SHP77 (cell line): ENCODE data around the gene ADRA1B.
A peak's percentile ranks its signal among the peaks of the same experiment; 100 is the strongest.

Experiments
- DNase-seq, 2 experiments: peaks; one replicate each; lab custom pipeline; 2025; lab: John Stamatoyannopoulos, UW

The ADRA1B gene

DNA sequence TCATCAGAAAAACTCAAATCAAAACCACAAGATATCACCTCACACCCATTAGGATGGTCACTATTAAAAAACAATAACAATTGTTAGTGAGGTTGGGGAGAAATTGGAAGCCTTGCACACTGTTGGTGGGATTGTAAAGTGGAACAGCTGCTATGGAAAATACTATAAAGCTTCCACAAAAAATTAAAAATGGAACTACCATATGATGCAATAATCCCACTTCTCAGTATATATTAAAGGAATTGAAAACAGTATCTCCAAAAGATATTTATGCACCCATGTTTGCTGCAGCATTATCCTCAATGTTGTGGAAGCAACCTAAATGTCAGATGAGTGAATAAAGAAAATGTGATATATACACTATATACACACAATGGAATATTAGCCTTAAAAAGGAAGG, 14.5 kb upstream of the ADRA1B start:
- DNase-seq, result no peak

- DNase-seq, result peak in 1 of 2 experiments; percentile 17
Measured at GRCh38 chr5:159902444-159903121, 13.7 kb upstream of the ADRA1B start.

DNA sequence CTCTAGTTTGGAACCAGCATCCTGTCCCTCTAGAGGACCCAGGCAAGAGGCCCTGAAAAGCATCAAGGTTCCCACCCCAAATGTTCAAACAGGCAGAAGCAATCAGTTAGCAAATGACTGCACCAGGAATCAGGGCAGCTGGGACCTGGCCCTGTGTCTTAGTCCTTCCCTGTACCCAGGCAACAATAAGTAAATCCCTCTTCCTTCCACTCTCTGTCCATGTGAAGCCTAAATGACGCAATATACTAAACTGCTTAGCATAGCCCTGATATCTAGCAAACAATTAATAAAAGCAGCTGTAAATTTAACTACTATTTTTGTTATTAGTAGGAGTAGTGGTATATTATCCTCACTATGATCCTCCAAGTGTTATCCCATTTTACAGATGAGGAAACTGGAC, 13.2 kb upstream of the ADRA1B start:
- DNase-seq, result no peak

- DNase-seq, result no peak
Measured at GRCh38 chr5:159904874-159905273, 11.4 kb upstream of the ADRA1B start.

DNA sequence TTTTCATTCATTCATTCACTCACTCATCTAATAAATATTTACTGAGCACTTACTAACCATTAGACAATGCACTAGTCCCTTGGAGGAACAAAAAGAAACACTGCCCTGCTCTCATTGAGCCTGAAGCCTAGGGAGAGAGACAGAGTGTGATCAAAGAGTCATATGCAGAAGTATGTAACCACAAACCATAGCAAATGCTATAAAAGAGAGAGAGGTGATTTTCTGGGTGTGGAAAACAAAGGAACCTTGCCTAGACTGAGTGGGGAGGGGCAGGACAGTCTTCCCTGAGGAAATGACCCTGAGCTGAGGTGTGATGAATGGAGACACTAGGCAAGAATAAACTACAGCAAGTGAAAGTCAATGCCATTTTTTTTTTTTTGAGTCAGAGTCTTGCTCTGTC, 10.8 kb upstream of the ADRA1B start:
- DNase-seq, result no peak

GRCh38 chr5:159906463-159906862, 9.8 kb upstream of the ADRA1B start:
- DNase-seq, result no peak

- no peak for DNase-seq
Measured at GRCh38 chr5:159906943-159907342, 9.3 kb upstream of the ADRA1B start.

- no peak for DNase-seq
Measured at GRCh38 chr5:159907689-159908590, 8.3 kb upstream of the ADRA1B start.

DNA sequence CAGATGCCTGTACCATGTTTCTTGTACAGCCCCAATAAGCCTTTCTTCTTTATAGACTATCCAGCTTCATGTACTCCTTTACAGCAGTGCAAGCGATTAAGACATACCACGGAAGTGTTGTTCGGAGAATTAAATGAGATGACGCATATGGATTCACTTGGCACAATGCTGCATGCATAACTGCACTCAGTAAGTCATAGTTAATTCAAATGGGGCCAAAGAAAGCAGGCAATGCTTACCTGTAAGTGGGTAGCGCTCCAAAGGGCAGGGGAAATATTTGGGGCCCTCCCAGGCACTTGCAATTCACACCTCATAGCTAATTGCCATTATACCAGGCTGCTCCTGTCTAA, 7.7 kb upstream of the ADRA1B start:
- DNase-seq, result no peak

- no peak for DNase-seq
Measured at GRCh38 chr5:159909126-159909525, 7.2 kb upstream of the ADRA1B start.

- DNase-seq, result no peak
Measured at GRCh38 chr5:159910207-159910842, 6.0 kb upstream of the ADRA1B start.

DNA sequence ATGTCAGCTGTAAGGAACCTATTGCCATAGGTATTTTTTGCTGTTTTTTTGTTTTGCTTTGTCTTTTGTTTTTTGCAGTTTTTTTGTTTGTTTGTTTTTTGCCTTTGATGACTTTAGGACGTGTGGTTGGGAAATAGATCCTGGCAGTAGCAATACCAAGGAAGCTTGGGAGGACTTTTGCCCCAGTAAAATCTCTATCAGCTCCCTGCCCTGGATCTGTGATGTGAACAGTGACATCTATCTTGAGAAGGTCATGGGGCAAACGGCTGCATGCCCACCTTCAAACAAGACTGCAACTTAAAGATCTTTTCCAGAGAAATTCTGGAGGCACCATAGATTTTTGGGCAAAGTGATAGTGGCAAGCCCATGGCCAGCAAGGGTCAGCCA, 5.4 kb upstream of the ADRA1B start:
- DNase-seq, result no peak

GRCh38 chr5:159911349-159911748, 4.9 kb upstream of the ADRA1B start:
- DNase-seq, result no peak

GRCh38 chr5:159912033-159912800, 4.1 kb upstream of the ADRA1B start:
- no peak for DNase-seq

DNA sequence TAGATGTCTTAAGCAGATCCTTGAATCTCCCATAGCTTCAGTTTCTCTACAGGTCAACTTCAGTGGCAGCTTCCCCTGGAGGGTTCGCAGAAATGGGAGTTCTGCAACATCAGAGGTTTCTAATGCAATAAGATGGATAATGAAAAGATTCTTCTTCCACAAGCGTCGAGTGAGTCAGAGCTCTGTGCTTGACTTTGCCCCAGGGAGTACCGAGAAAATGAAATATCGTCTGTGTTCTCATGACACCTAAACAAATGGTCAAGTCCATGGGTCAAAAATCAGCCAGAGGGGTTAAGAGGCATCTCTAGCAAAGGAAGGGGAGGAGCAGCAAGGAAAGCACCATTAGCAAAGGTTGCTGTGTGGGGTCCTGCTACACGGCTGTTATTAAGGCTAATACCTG, 3.2 kb upstream of the ADRA1B start:
- DNase-seq, result no peak

GRCh38 chr5:159913501-159913900, 2.8 kb upstream of the ADRA1B start:
- no peak for DNase-seq

- DNase-seq, result no peak
Measured at GRCh38 chr5:159916841-159917761, 819 bp downstream of the ADRA1B start.

DNA sequence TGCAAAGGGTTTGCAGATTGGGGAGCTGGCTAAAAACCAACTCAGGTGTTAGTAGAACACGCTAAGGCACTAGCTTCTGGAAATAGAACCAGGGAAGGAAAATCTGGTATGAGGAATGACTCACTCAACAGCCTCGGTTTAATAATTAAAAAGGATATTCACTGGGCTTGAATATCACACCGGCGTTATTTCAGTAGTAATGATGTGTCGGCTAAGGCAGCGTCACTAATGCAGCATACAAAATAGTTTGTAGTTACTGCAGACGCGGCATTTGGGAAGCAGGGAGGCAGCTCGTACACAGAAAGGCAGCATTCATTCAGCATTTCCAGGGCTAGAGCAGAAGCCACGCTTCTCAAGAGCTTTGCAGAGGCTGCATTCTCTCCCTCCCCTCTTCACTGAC, 1.7 kb downstream of the ADRA1B start:
- no peak for DNase-seq

- no peak for DNase-seq
Measured at GRCh38 chr5:159921721-159922120, 5.4 kb downstream of the ADRA1B start.

DNA sequence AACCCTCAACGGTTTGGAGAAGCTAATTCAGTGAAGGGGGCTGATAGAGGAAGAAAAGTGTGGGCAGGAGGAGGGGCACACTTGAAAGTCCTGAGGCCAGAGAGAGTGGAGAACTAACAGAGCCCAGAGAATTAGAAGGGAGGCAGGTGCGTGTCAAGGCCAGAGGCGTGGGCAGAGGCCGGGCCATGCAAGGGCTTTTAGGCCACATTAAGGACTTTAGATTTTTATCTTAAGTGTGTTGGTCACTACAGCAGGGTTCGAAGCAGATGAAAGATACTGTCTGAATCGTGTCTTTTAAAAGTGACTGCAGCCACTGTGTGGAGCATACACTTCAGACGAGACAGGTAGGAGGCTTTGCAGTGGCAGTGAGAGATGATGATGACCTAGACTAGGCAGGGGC, 6.7 kb downstream of the ADRA1B start:
- DNase-seq, result no peak
